Skeletal muscle tissue (tissue), 4 donors: ENCODE results near the gene DIAPH3. TPM values are rescaled to one million over a fixed set of nuclear protein-coding genes. Genes with fewer than 3 reads are reported as not detected.

Experiments
- H3K27ac ChIP-seq: one replicate; pipeline ENCODE4 v1.7.0; 2013; ENCODE audit warnings: mild to moderate bottlenecking, low read depth, low read length, inconsistent platforms
- H3K27me3 ChIP-seq, 3 donors: one replicate each; pipeline ENCODE4 v1.7.0; 2013; ENCODE audit warnings: low read length in 3 of 3; ENCODE audit not compliant: control insufficient read depth in 3 of 3, insufficient read depth in 3 of 3
- H3K36me3 ChIP-seq, 3 donors: one replicate each; pipeline ENCODE4 v1.7.0; 2013; ENCODE audit warnings: low read length in 3 of 3; ENCODE audit not compliant: control insufficient read depth in 3 of 3, insufficient read depth in 3 of 3
- H3K4me1 ChIP-seq, 3 donors: one replicate each; pipeline ENCODE4 v1.7.0; 2013; ENCODE audit warnings: low read length in 3 of 3, mild to moderate bottlenecking in 3 of 3; ENCODE audit not compliant: control insufficient read depth in 3 of 3, insufficient read depth in 3 of 3
- H3K4me3 ChIP-seq, 3 donors: one replicate each; pipeline ENCODE4 v1.7.0; 2013; ENCODE audit warnings: low read length in 3 of 3
- H3K9ac ChIP-seq, 3 donors: one replicate each; pipeline ENCODE4 v1.7.0; 2013; ENCODE audit warnings: low read length in 3 of 3, mild to moderate bottlenecking in 3 of 3, moderate library complexity in 2 of 3, low read depth in 1 of 3
- H3K9me3 ChIP-seq, 3 donors: one replicate each; pipeline ENCODE4 v1.7.0; 2013; ENCODE audit warnings: low read length in 3 of 3; ENCODE audit not compliant: control insufficient read depth in 3 of 3
- total RNA-seq: library from RNA; depleted of rRNA; stranded (reverse); fragments of >200 nt; gene quantifications from one replicate; pipeline ENCODE4 v1.2.3, GENCODE V29; 2014
- donor health status: Osteomylitis.

DIAPH3 gene
- total RNA-seq, 1 donor from 2014 or later: 3.7 TPM

GRCh38 chr13:59641817-59642216 is 521.9 kb downstream of the DIAPH3 start:
- Histone ChIP-seq H3K9ac (no peak overlapping the region), H3K36me3 (no peaks in the 10 kb centered on the region), H3K4me1 (peaks cover 0 to 3% (median 0%) of the 10 kb centered on the region in 3 donors), H3K4me3 (no peak overlapping the region), H3K9me3 (no peaks in the 10 kb centered on the region), H3K27ac (no peak overlapping the region), H3K27me3 (no peaks in the 10 kb centered on the region)

- Histone ChIP-seq H3K4me1 (peaks cover 0 to 3% (median 0%) of the 10 kb centered on the region in 3 donors), H3K9me3 (no peaks in the 10 kb centered on the region), H3K4me3 (no peak overlapping the region), H3K36me3 (no peaks in the 10 kb centered on the region), H3K27me3 (no peaks in the 10 kb centered on the region), H3K27ac (no peak overlapping the region), H3K9ac (no peak overlapping the region)
These were observed 522.5 kb downstream of the DIAPH3 start for GRCh38 chr13:59641261-59641660.

GRCh38 chr13:59638404-59638803 is 525.3 kb downstream of the DIAPH3 start:
- H3K9me3 ChIP-seq: no peaks in the 10 kb centered on the region
- H3K4me3 ChIP-seq: no peak overlapping the region
- no peaks in the 10 kb centered on the region for H3K27me3 ChIP-seq
- peaks cover 0 to 3% (median 0%) of the 10 kb centered on the region in 3 donors for H3K4me1 ChIP-seq
- no peak overlapping the region for H3K27ac ChIP-seq
- no peaks in the 10 kb centered on the region for H3K36me3 ChIP-seq
- H3K9ac ChIP-seq: no peak overlapping the region

DNA sequence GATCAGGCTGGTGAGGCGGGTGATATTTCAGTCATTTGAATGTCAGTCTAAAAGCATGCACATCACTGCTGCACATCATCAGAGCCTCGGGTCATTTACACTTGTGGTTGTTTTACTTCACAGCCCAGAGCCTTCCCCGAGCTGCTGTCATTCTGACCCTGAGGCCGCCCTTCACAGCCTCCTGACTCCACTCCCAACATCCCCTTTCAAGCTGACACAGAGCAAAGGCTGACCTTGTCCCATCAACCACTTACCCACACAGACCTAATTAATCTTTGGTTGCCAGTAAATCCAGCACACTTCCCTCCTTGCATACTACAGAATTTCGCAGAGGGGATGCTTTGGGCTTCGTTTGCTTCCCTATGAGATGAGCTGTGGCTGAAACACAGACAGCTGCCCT is 528.1 kb downstream of the DIAPH3 start:
- Histone ChIP-seq H3K27ac (no peak overlapping the region), H3K9me3 (no peaks in the 10 kb centered on the region), H3K4me3 (no peak overlapping the region), H3K27me3 (no peaks in the 10 kb centered on the region), H3K36me3 (no peaks in the 10 kb centered on the region), H3K4me1 (peaks cover 0 to 3% (median 0%) of the 10 kb centered on the region in 3 donors), H3K9ac (no peak overlapping the region)

DNA sequence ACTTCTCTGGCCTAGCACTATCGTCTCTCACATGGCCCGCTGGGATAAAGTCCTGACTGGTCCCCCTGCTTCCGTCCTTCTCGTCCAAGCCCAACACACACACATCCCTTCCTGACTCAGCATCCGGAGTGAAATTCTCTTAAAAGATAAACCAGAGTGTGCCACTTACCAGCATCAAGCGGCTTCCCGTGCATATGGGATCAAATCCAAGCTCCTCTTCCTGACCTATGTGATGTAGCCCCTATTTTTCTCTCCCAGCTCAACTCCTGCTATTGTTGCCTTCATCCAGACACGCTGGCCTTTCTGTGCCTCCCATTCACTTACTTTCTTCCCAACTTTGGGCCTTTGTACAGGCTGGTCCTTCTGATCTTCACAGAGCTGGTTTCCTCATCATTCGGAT is 530.4 kb downstream of the DIAPH3 start:
- H3K9ac ChIP-seq: no peak overlapping the region
- no peaks in the 10 kb centered on the region for H3K9me3 ChIP-seq
- H3K36me3 ChIP-seq: no peaks in the 10 kb centered on the region
- no peaks in the 10 kb centered on the region for H3K4me1 ChIP-seq
- H3K27ac ChIP-seq: peak overlapping the region; percentile 49
- H3K4me3 ChIP-seq: no peak overlapping the region
- no peaks in the 10 kb centered on the region for H3K27me3 ChIP-seq

GRCh38 chr13:59631271-59631670 is 532.5 kb downstream of the DIAPH3 start:
- Histone ChIP-seq H3K9ac (no peak overlapping the region), H3K4me1 (no peaks in the 10 kb centered on the region), H3K4me3 (no peak overlapping the region), H3K27me3 (no peaks in the 10 kb centered on the region), H3K9me3 (no peaks in the 10 kb centered on the region), H3K36me3 (no peaks in the 10 kb centered on the region), H3K27ac (no peak overlapping the region)

- H3K36me3 ChIP-seq: no peaks in the 10 kb centered on the region
- no peaks in the 10 kb centered on the region for H3K27me3 ChIP-seq
- H3K9me3 ChIP-seq: no peaks in the 10 kb centered on the region
These were observed 538.6 kb downstream of the DIAPH3 start for GRCh38 chr13:59625111-59625510.

GRCh38 chr13:59623206-59623915 is 540.4 kb downstream of the DIAPH3 start:
- H3K4me1 ChIP-seq: no peaks in the 10 kb centered on the region
- no peak overlapping the region for H3K9ac ChIP-seq
- H3K4me3 ChIP-seq: no peak overlapping the region
- no peak overlapping the region for H3K27ac ChIP-seq
- no peaks in the 10 kb centered on the region for H3K9me3 ChIP-seq
- no peaks in the 10 kb centered on the region for H3K27me3 ChIP-seq
- H3K36me3 ChIP-seq: no peaks in the 10 kb centered on the region

More at GRCh38 chr13:59625111-59625510, 538.6 kb downstream of the DIAPH3 start:
- no peak overlapping the region for H3K9ac ChIP-seq
- H3K4me3 ChIP-seq: no peak overlapping the region
- no peaks in the 10 kb centered on the region for H3K4me1 ChIP-seq
- H3K27ac ChIP-seq: no peak overlapping the region

DNA sequence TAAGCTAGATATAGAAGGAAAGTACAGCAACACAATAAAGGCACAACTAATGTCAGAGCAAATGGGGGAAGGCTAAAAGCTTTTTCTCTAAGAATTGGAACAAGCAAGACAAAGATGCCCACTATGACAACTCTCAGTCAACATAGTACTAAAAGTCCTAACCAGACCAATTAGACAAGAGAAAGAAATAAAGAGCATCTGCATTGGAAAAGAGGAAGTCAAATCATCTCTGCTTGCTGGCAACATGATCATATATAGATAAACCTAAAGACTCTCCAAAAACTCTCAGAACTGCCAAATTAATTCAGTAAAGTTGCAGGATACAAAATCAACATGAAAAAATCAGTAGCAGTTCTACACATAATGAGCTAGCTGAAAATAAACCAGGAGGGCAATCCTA is 542.0 kb downstream of the DIAPH3 start:
- Histone ChIP-seq H3K4me3 (no peak overlapping the region), H3K27ac (no peak overlapping the region), H3K4me1 (no peaks in the 10 kb centered on the region), H3K9ac (no peak overlapping the region), H3K27me3 (no peaks in the 10 kb centered on the region), H3K36me3 (no peaks in the 10 kb centered on the region), H3K9me3 (no peaks in the 10 kb centered on the region)
